Fibroblast of lung (primary cell): ENCODE results near the gene CCM2.

Source experiments
- EZH2 ChIP-seq: IDR thresholded peaks from 2 replicates; pipeline ENCODE4 v1.5.1; 2012; ENCODE audit warnings: low read length, control low read depth, mild to moderate bottlenecking; ENCODE audit errors: missing control alignments
- TF ChIP-seq, protein P1 (sequence below), 2 donors: IDR thresholded peaks in 1 of 2; conservative IDR thresholded peaks in 1 of 2; 1 replicate in 1 of 2; 2 replicates in 1 of 2; pipeline ENCODE4 v1.5.1; 2011 to 2012; ENCODE audit warnings: low read length in 2 of 2, control low read depth in 1 of 2, inconsistent platforms in 1 of 2, low read depth in 1 of 2, mild to moderate bottlenecking in 1 of 2

GRCh38 chr7:45053941-45054340, 53.9 kb downstream of the CCM2 start:
- TF ChIP-seq, protein P1, sequence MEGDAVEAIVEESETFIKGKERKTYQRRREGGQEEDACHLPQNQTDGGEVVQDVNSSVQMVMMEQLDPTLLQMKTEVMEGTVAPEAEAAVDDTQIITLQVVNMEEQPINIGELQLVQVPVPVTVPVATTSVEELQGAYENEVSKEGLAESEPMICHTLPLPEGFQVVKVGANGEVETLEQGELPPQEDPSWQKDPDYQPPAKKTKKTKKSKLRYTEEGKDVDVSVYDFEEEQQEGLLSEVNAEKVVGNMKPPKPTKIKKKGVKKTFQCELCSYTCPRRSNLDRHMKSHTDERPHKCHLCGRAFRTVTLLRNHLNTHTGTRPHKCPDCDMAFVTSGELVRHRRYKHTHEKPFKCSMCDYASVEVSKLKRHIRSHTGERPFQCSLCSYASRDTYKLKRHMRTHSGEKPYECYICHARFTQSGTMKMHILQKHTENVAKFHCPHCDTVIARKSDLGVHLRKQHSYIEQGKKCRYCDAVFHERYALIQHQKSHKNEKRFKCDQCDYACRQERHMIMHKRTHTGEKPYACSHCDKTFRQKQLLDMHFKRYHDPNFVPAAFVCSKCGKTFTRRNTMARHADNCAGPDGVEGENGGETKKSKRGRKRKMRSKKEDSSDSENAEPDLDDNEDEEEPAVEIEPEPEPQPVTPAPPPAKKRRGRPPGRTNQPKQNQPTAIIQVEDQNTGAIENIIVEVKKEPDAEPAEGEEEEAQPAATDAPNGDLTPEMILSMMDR (conservative IDR thresholded peaks at IDR 0.05 in 1 of 2, IDR thresholded peaks at IDR 0.05 in 1 of 2; ENCODE audit: low read depth in 1 of 2, low read length in 2 of 2) = no peak
- no peak for TF ChIP-seq EZH2
